BE2C (cell line): ENCODE data around the gene ANXA10.

Experiments used
- DNase-seq: peaks from one replicate; pipeline ENCODE4 v3.0.0-alpha.2; 2020
- H3K27me3 ChIP-seq: fragments of 250-450 bp; sonication (Bioruptor Pico); 2 replicates; pipeline ENCODE4 v1.5.1; 2020; ENCODE audit warnings: mild to moderate bottlenecking
- H3K36me3 ChIP-seq: fragments of 250-450 bp; sonication (Bioruptor Pico); 2 replicates; pipeline ENCODE4 v1.5.1; 2020; ENCODE audit warnings: mild to moderate bottlenecking
- H3K4me1 ChIP-seq: fragments of 250-450 bp; sonication (Bioruptor Pico); 2 replicates; pipeline ENCODE4 v1.5.1; 2020
- H3K4me3 ChIP-seq: 2 replicates; pipeline ENCODE4 v1.5.1; 2011; ENCODE audit warnings: low read depth, low read length
- H3K9me3 ChIP-seq: fragments of 250-450 bp; sonication (Bioruptor Pico); 2 replicates; pipeline ENCODE4 v1.5.1; 2020
- CTCF ChIP-seq: IDR thresholded peaks from 2 replicates; pipeline ENCODE4 v1.5.1; 2012; ENCODE audit warnings: mild to moderate bottlenecking, low read depth, low read length

Gene ANXA10

GRCh38 chr4:168119890-168120289 is 27.6 kb downstream of the ANXA10 start:
- DNase-seq: no peak
- Histone ChIP-seq H3K36me3 (no peaks in the 10 kb centered on the region), H3K4me1 (no peaks in the 10 kb centered on the region), H3K9me3 (no peaks in the 10 kb centered on the region), H3K4me3 (no peak overlapping the region), H3K27me3 (no peaks in the 10 kb centered on the region)
- no peak for TF ChIP-seq CTCF

- no peak for DNase-seq
- H3K4me3 ChIP-seq: no peak overlapping the region
- no peak for TF ChIP-seq CTCF
- no peaks in the 10 kb centered on the region for H3K27me3 ChIP-seq
- H3K4me1 ChIP-seq: no peaks in the 10 kb centered on the region
- H3K36me3 ChIP-seq: no peaks in the 10 kb centered on the region
- H3K9me3 ChIP-seq: no peaks in the 10 kb centered on the region
These were observed 28.5 kb downstream of the ANXA10 start for GRCh38 chr4:168120811-168121210.

GRCh38 chr4:168124008-168124641 is 31.8 kb downstream of the ANXA10 start:
- no peaks in the 10 kb centered on the region for H3K4me1 ChIP-seq
- no peaks in the 10 kb centered on the region for H3K9me3 ChIP-seq
- no peak for TF ChIP-seq CTCF
- DNase-seq: no peak
- no peaks in the 10 kb centered on the region for H3K27me3 ChIP-seq
- no peak overlapping the region for H3K4me3 ChIP-seq
- no peaks in the 10 kb centered on the region for H3K36me3 ChIP-seq

GRCh38 chr4:168126952-168127351 is 34.6 kb downstream of the ANXA10 start:
- no peak overlapping the region for H3K4me3 ChIP-seq
- no peak for TF ChIP-seq CTCF
- H3K36me3 ChIP-seq: no peaks in the 10 kb centered on the region
- no peaks in the 10 kb centered on the region for H3K27me3 ChIP-seq
- no peak for DNase-seq
- no peaks in the 10 kb centered on the region for H3K4me1 ChIP-seq
- no peaks in the 10 kb centered on the region for H3K9me3 ChIP-seq

- H3K4me3 ChIP-seq: no peak overlapping the region
- no peaks in the 10 kb centered on the region for H3K4me1 ChIP-seq
- H3K9me3 ChIP-seq: no peaks in the 10 kb centered on the region
- no peak for DNase-seq
- no peak for TF ChIP-seq CTCF
- no peaks in the 10 kb centered on the region for H3K36me3 ChIP-seq
- H3K27me3 ChIP-seq: no peaks in the 10 kb centered on the region
These were observed 36.3 kb downstream of the ANXA10 start for GRCh38 chr4:168128601-168129000.

- no peak overlapping the region for H3K4me3 ChIP-seq
- DNase-seq: no peak
- H3K4me1 ChIP-seq: no peaks in the 10 kb centered on the region
- H3K36me3 ChIP-seq: no peaks in the 10 kb centered on the region
- no peaks in the 10 kb centered on the region for H3K9me3 ChIP-seq
- no peak for TF ChIP-seq CTCF
- no peaks in the 10 kb centered on the region for H3K27me3 ChIP-seq
These were observed 36.9 kb downstream of the ANXA10 start for GRCh38 chr4:168129046-168129772.
